Measurements from ENCODE around the gene PDE6G. TPM values are rescaled to one million over a fixed set of nuclear protein-coding genes. Genes with fewer than 3 reads are reported as not detected.

PDE6G gene
- total RNA-seq, 4 donors from 2014 or later, result 2.9 TPM; not detected in 3

- DNase-seq (ENCODE audit: low spot score) (no peak), ATAC-seq (ENCODE audit: low FRiP score) (no peak)
- no peak for TF ChIP-seq CTCF (IDR thresholded peaks at IDR 0.05)
Measured at GRCh38 chr17:81700353-81701287, 44.3 kb upstream of the PDE6G start.

- no peak for TF ChIP-seq CTCF (IDR thresholded peaks at IDR 0.05)
- ATAC-seq (ENCODE audit: low FRiP score) (no peak), DNase-seq (ENCODE audit: low spot score) (no peak)
Measured at GRCh38 chr17:81697261-81698044, 41.1 kb upstream of the PDE6G start.

DNA sequence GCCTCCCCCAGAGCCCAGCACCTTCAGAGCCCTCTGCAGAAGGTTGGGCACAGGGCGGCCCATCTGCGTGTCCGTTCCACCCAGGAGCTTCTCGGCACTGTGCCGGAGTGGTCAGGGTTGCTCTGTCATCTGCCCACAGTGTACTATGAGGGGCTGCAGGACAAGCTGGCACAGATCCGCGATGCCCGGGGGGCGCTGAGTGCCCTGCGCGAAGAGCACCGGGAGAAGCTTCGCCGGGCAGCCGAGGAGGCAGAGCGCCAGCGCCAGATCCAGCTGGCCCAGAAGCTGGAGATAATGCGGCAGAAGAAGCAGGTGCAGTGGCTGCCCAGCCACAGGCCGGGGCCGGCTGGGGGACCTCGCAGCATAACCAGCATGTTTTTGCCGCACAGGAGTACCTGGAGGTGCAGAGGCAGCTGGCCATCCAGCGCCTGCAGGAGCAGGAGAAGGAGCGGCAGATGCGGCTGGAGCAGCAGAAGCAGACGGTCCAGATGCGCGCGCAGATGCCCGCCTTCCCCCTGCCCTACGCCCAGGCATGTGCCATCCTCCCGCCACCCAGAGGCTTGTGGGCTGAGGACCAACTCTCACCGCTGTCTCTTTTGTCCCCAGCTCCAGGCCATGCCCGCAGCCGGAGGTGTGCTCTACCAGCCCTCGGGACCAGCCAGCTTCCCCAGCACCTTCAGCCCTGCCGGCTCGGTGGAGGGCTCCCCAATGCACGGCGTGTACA is 40.0 kb upstream of the PDE6G start:
- TF ChIP-seq CTCF (IDR thresholded peaks at IDR 0.05), result no peak
- DNase-seq (ENCODE audit: low spot score) (no peak), ATAC-seq (ENCODE audit: low FRiP score) (no peak)

DNA sequence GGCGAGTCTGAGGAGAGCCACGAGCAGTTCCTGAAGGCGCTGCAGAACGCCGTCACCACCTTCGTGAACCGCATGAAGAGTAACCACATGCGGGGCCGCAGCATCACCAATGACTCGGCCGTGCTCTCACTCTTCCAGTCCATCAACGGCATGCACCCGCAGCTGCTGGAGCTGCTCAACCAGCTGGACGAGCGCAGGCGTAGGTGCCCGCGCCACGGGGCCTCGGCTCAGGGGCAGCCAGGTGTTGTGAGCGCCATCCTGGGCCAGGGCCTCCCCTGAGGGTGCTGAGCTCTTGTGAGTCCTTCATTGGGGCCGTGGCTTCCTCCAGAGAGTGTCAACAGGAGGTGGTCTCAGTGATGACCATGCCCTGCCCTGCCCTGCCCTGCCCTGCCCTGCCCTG is 39.5 kb upstream of the PDE6G start:
- no peak for ATAC-seq (ENCODE audit: low FRiP score)
- no peak for TF ChIP-seq CTCF (IDR thresholded peaks at IDR 0.05)

DNA sequence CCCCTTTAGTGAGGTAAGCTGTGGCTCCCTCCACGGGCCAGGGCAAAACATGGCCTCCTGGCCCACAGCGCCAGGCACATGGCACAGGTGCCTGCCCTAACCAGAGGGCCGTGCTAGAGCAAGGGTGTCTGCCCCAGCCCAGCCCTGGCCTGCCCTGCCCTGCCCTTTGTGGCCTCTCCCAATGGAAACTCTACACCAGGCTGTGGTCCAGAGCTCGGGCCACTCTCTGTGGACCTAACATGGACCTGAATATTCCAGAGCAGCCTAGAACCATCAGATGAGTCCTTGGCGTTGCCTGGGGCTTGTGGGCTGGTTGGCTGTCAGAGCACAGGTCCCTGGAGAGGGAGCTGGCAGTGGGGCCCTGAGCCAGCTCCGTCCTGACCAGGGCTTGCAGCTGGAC is 38.9 kb upstream of the PDE6G start:
- DNase-seq (ENCODE audit: low spot score) (no peak), ATAC-seq (ENCODE audit: low FRiP score) (no peak)
- TF ChIP-seq CTCF (IDR thresholded peaks at IDR 0.05), result no peak

More for the DNA sequence above, 39.5 kb upstream of the PDE6G start:
- no peak for DNase-seq (ENCODE audit: low spot score)

- DNase-seq (ENCODE audit: low spot score), result no peak
- no peak for ATAC-seq (ENCODE audit: low FRiP score)
- no peak for TF ChIP-seq CTCF (IDR thresholded peaks at IDR 0.05)
Measured at GRCh38 chr17:81694810-81695209, 38.5 kb upstream of the PDE6G start.

All from omental fat pad (tissue), 4 donors.